GM12892 (cell line): ENCODE measurements around the gene ANGPTL7.

Experiments used
- POLR2A ChIP-seq: IDR thresholded peaks from 2 replicates; pipeline ENCODE4 v1.6.1; 2011; ENCODE audit warnings: low read depth, low read length, control low read depth
- POLR2AphosphoS5 ChIP-seq: IDR thresholded peaks from 2 replicates; pipeline ENCODE4 v1.6.1; 2011; ENCODE audit warnings: low read depth, low read length, control low read depth
- TAF1 ChIP-seq: IDR thresholded peaks from 2 replicates; pipeline ENCODE4 v1.6.1; 2011; ENCODE audit warnings: low read depth, mild to moderate bottlenecking, control low read depth, low read length, borderline replicate concordance

GRCh38 chr1:11150326-11150725, 38.8 kb upstream of the ANGPTL7 start:
- no peak for TF ChIP-seq POLR2AphosphoS5
- no peak for TF ChIP-seq POLR2A
- TF ChIP-seq TAF1 = no peak
